ENCODE data around the gene MT2A.

MT2A gene

DNA sequence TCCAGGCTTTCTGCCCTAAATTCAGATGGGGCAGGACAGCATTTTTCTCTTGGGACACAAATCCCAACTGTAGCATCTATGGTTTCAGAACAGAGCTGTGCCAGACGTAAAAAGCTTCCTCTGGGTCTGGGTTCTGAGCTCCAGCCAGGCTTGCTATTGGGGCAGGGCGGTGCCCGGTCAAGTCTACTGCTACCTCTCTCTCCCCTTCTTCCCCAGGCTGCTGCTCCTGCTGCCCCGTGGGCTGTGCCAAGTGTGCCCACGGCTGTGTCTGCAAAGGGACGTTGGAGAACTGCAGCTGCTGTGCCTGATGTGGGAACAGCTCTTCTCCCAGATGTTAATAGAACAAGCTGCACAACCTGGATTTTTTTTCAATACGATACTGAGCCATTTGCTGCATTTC is 25.2 kb downstream of the MT2A start:
- in situ Hi-C loops (cut with MboI; ENCODE audit: low sequenced_read_pairs), result no loop called here

DNA sequence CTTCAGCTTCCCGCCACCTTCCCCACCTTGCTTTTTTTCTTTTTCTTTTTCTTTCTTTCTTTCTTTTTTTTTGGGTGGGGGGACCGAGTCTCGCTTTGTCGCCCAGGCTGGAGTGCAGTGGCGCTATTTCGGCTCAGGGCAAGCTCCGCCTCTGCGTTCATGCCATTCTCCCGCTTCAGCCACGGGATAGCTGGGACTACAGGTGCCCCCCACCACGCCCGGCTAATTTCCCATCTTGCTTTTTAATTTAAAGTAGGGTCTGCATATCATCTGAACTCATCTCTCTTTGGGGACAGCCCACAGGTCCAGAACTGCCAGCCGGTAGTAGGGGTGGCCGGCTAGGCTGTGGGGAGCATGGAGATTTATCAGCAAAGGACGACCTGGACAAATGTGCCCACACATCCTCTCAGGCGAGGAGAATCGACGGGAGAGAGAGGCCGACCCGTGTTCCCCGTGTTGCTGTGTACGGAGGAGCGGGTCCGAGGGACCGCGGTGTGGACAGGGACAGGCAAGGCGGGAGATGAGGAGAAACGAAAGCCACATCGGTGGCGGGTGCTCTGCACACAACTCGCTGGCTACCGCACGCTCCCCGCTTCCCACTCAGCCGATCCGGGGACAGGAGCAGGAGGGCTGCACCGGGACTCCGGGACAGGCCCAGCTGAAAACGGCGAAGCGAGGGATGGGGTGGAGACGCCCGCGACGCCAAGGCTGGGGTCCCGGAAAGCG is 26.5 kb downstream of the MT2A start:
- in situ Hi-C loops (cut with MboI; ENCODE audit: low sequenced_read_pairs), result no loop called here

DNA sequence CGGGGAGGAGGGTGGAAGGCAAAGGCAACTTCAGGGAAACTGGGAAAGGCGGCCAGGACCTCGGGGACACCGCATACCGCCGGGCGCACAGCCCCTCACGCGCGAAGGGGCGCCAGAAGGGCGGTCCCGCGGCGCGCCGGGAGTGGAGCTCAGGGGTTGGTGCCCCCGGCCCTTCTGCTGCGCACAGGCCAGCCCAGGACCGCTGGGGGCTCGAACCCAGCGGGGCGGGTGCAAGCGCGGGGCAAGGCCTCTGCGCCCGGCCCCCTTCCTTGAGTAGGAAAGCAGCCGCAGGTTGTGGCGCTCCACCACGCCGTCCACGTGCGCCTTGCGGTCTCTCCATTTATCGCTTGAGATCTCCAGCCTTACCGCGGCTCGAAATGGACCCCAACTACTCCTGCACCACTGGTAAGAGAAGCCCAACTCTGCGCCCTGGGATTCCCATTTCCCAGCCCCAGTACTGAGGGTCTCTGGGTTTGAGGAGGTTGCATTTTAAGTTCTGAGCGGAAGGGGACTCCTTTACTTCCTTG is 27.1 kb downstream of the MT2A start:
- in situ Hi-C loops (cut with MboI; ENCODE audit: low sequenced_read_pairs), result no loop called here

DNA sequence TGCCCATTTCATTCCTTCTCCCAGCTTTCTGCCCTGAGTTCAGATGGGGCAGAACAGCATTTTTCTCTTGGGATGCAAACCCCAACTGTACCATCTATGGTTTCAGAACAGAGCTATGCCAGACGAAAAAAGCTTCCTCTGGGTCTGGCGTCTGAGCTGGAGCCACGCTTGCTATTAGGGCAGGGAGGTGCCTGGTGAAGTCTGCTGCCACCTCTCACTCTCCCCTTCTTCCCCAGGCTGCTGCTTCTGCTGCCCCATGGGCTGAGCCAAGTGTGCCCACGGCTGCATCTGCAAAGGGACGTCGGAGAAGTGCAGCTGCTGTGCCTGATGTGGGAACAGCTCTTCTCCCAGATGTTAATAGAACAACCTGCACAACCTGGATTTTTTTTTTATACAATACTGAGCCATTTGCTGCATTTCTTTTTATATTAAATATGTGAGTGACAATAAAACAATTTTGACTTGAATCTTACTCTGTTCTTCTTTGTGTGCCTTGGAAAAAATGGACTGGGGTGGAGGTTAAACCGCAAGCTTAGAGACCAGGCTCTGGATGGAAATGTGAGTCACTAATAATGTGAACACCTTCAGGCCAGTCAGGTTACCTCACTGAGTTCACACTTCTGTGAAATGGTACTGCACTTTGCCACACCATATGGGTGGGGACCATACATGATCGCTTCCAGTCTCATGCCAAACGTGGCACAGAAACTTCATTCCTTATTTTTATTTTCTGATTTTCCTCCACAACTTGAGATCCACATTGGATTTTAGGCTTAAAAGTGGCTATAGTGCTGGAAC is 28.4 kb downstream of the MT2A start:
- in situ Hi-C loops (cut with MboI; ENCODE audit: low sequenced_read_pairs), result no loop called here

DNA sequence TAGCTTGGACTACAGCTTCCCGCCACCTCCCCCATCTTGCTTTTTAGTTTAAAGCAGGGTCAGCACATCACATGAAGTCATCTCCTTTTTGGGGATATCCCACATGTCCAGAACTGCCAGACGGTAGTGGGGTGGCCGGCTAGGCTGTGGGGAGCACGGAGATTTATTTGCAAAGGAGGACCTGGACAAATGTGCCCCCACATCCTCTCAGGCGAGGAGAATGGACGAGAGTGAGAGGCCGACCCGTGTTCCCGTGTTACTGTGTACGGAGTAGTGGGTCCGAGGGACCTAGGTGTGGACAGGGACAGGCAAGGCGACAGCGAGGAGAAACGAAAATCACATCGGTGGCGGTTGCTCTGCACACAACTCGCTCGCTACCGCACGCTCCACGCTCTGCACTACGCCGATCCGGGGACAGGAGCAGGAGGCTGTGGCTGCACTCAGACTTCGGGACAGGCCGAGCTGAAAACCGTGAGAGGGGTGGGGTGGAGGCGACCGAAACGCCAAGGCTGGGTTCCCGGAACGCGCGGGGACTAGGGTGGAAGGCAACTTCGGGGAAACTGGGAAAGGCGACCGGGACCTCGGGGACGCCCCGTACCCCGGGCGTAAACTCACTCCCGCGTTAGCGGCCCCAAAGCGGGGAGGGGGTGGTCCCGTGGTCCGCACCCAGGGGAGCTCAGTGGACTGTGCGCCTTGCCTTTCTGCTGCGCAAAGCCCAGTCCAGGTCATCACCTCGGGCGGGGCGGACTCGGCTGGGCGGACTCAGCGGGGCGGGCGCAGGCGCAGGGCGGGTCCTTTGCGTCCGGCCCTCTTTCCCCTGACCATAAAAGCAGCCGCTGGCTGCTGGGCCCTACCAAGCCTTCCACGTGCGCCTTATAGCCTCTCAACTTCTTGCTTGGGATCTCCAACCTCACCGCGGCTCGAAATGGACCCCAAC is 29.7 kb downstream of the MT2A start, which contains the start of gene MT1A:
Gene MT1A, plus strand, starts transcription at position 853 of the 937 bp plus-strand sequence. Its CDS starts 73 bp downstream, at position 926.
- in situ Hi-C loops (cut with MboI; ENCODE audit: low sequenced_read_pairs), result no loop called here

DNA sequence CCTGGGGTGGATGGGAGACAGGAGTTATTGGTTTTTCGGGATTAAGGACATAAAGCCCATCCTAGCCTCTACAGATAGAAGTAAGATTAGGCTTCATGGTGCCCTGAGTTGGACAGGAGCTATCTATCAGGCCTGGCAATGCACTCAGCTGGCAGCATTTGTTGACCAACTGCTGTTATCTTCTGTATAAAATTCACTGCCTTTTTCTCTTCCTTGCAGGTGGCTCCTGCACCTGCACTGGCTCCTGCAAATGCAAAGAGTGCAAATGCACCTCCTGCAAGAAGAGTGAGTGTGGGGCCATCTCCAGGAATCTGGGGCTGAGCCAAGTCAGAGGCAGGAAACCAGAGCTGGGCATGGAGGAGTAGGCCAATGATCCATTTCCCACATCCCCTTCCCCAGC is 30.7 kb downstream of the MT2A start:
- in situ Hi-C loops (cut with MboI; ENCODE audit: low sequenced_read_pairs), result no loop called here

DNA sequence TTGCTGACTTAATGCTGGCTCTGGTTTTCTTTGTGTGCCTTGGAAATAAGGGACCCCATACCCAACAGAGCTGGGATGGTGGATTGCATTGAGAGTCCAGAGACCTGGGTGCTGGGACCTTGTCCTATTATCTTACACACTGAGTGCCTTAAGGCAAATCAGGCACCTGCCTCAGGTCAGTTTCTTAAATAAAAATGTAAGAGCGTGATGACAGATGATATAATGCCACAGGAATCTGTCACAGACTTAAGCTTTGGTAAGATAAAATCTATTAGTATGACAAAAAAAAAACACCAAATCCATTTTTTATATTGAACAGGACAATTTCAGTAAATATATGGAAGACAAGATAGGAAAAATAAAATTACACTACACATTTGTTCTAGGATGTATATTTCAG is 31.7 kb downstream of the MT2A start:
- in situ Hi-C loops (cut with MboI; ENCODE audit: low sequenced_read_pairs), result no loop called here

DNA sequence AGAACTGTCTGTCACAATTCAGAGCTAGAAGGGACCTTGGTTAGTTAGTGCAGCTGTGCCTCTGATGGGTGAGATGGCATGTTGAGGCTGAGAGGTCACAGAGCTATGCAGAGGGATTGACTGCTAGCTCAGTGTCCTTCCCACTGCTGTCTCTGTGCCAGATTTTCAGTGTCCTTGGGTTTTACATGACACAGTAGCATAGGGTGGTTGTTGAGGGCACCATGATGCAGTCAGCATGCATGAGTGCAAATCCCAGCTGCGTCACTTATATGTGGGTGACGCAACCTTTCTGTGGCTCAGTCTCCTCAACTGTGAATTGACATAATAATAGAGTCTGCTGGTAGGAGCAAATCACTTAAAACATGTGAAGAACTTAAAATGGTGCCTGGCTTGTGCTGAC is 32.8 kb downstream of the MT2A start:
- in situ Hi-C loops (cut with MboI; ENCODE audit: low sequenced_read_pairs), result no loop called here

DNA sequence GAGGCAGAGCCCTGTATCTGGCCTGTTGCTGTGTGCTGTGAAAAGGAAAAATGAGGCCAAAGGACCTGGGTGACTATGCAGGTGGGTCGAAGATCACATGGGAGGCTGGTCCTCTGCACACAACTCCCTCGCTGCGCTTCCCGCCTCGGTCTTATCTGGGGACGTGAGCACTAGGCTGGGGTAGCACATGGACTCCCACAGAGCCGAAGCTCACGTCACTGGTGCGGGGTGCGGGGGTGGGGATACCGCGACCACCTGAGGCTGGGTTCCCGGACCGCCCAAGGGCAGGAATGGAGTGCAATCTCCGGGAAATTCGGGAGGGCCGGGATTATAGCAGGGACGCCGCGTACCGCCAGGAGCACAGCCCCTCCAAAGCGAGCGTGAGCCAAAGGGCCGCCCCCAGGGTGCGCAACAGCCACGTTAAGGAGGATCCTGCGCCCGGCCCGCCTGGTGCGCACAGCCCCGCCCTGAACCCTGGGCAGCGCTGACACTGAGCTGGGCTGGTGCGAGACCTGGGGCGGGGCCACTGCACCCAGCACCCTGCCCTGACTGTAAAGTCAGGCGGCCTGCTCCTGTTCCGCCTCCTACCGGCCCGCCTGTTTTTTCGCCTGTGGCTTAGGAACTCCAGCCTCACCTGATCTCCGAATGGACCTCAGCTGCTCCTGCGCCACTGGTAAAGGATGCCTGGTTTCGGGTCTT is 34.8 kb downstream of the MT2A start:
- in situ Hi-C loops (cut with MboI; ENCODE audit: low sequenced_read_pairs), result no loop called here

DNA sequence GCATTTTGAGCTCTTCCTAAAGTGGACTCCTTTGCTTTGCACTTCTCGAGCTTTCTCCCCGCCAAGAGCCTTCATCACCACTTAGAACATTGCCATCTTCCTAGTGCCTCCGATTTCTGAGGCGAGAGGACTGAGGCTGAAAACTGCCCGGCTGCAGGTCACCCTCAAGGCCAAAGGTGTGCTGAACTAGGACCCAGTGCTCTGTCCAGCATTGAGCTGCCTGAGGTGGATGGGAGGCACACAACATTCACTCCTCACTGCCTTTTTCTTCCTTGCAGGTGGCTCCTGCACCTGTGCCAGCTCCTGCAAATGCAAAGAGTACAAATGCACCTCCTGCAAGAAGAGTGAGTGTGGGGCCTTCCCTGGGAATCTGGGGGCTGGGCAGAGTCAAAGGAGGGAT is 35.4 kb downstream of the MT2A start:
- in situ Hi-C loops (cut with MboI; ENCODE audit: low sequenced_read_pairs), result no loop called here

DNA sequence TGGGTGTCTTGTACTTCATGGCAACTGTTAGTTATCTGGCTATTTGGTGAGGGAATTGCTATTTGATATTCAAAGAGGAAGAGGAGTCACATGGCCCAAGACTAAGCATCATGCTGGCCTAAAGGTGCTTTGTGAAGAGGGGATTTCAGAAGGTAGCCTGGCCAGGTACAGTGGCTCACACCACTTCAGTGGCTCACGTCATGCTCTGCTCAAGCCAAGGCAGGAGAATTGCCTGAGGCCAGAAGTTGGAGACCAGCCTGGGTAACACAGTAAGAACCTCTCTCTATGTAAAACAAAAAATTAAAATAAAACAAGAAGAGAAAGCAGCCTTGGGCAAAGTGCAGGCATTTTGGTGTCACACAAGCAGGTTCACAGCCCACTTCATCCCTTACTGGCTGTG is 36.9 kb downstream of the MT2A start:
- in situ Hi-C loops (cut with MboI; ENCODE audit: low sequenced_read_pairs), result no loop called here

DNA sequence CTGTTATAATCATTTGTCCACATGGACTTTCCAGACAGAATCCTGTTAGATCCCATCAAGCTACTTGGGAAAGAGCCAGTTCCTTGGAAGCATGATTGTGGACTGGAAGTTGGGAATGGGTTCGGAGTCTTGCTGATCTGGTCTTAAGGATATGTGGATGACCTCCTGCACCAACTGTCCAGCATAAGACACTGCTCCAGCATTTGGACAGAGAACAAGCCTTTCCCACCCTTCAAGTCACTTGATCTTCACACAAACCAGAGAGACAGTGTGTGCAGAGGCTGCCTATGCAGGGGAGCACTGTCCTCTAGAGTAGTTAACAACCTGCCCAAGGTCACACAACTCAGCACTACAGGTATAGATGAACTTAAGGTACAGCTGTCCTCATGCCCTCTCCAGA is 37.5 kb downstream of the MT2A start:
- in situ Hi-C loops (cut with MboI; ENCODE audit: low sequenced_read_pairs), result no loop called here

DNA sequence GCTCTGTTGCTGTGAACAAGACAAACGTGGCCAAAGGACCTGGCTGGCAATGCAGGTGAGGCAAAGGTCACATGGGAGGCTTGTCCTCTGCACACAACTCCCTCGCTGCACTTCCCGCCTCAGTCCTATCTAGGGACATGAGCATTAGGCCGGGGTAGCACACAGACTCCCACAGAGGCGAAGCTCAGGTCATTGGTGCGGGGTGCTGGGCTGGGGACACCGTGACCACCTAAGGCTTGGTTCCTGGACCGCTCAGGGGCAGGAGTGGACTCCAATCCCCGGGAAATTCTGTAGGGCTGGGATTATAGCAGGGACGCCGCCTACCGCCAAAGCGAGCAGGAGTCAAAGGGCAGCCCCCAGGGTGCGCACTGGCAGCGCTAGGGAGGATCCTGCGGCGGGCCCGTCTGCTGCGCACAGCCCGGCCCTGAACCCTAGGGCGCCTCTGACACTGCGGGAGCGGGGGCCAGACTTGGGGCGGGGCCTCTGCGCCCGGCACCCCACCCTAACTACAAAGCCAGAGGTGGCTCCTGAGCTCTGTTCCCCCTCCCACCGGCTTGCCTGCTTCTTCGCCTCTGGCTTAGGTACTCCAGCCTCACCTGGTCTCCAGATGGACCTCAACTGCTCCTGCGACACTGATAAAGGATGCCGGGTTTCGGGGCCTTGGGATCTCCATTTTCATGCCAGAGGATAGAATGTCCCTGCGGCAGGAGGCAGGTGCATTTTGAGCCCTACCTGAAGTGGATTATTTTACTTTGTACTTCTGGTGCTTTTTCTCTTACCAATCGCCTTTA is 39.5 kb downstream of the MT2A start:
- in situ Hi-C loops (cut with MboI; ENCODE audit: low sequenced_read_pairs), result no loop called here

DNA sequence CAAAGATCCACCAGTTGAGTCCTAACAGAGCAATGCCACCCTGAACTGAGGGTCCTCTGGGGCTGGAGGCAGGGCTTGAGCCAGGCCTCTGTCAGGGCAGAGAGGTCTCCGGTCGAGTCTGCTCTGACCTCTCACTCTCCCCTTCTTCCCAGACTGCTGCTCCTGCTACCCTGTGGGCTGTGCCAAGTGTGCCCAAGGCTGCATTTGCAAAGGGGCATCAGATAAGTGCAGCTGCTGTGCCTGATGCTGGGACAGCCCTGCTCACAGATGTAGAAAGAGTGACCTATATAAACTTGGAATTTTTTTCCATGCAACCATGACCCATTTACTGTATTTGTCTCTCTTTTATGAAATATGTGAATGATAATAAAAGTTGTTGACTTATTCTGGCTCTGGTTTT is 40.9 kb downstream of the MT2A start:
- in situ Hi-C loops (cut with MboI; ENCODE audit: low sequenced_read_pairs), result no loop called here

DNA sequence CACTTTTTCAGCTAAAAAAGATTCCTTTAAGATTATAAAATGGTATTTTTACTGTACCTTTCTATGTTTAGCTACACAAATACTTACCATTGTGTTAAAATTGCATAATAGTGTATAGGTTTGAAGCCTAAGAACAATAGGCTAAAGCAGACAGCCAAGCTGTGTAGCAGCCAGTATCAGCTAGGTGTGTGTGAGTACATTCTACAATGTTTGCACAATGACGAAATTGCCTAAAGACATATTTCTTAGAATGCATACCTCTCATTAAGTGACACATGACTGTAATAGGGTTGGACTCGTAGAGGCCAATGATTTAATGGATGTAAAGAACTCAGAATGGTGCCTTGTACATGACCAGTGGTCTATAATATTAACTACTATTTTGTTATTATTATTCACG is 41.4 kb downstream of the MT2A start:
- in situ Hi-C loops (cut with MboI; ENCODE audit: low sequenced_read_pairs), result no loop called here

DNA sequence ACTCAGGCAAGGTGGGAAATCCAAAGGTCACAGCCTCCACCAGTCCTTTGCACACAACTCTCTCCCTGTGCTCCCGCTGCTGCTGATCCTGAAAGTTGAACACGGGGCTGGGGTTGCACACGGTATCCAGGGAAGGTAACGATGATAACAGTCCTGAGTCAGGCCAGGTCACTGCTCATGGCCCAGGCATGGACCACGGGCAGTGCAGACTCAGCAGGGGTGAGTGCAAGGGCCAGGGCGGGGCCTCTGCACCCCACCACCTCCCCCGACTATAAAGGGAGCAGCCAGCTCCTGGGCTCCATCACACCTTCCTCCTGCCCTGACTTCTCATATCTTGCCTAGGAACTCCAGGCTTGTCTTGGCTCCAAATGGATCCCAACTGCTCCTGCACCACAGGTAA is 43.2 kb downstream of the MT2A start, which contains the start of gene MT1B:
Gene MT1B, plus strand, starts transcription at position 301 of the 400 bp plus-strand sequence. Its CDS starts 68 bp downstream, at position 369.
- in situ Hi-C loops (cut with MboI; ENCODE audit: low sequenced_read_pairs), result no loop called here

DNA sequence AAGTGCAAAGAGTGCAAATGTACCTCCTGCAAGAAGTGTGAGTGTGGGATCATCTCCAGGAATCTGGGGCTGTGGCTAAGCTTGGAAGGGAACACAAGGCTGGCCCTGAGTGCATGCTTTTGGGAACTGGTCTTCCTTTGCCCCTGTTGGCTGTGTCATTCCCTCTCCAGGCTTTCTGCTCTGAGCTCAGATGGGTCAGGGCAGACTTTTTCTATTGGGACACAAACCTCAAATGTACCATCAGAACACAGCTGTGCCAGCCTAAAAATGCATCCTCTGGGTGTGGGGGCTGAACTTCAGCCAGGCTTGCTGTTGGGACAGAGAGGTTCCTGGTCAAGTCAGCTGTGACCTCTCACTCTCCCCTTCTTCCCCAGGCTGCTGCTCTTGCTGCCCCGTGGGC is 44.2 kb downstream of the MT2A start:
- in situ Hi-C loops (cut with MboI; ENCODE audit: low sequenced_read_pairs), result no loop called here

DNA sequence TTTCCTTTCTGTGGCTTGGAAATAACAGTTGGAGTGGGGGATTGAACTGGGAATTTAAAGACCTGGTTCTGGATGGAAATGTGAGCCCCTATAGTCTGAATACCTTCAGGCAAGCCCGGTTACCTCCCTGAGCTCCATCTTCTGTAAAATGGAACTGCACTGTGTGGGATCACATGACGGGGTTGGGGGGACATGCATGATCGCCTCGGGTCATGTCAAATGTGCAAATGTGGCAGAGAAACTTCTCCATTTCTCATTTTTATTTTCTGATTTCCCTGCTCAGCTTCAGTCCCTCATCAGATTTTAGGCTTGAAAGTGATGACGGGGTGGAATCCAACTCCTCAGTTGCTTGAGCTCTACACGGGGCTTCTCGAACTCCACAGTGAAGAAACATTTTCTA is 44.8 kb downstream of the MT2A start:
- in situ Hi-C loops (cut with MboI; ENCODE audit: low sequenced_read_pairs), result no loop called here

DNA sequence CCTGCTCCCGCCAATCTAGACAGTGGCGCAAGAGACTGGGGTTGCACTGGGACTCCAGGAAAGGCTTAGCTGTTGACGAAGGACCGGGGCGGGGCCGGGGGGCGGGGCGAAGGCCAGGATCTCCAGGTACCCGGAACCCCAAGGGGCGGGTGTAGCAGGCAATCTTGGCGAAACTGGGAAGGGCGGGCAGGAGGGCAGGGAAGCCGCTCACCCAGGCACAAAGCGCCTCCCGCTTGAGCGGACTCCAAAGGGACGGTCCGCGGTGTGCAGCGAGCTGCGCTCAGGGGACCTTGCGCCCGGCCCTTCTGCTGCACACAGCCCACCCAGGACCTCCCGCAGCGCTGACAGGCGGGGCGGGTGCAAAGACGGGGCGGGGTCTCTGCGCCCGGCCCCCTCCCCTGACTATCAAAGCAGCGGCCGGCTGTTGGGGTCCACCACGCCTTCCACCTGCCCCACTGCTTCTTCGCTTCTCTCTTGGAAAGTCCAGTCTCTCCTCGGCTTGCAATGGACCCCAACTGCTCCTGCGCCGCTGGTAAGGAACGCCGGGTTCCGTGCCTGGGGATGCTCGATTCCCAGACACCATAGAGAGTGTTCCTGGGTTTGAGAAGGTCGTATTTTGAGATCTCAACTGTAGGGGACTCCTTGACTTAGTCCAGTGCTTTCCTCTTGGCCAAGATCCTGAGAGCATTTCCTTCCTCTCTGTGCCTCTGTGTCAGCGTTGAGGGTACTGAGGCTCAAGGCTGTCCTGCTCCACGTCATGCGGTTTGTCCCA is 49.4 kb downstream of the MT2A start, which contains the start of gene MT1F:
Gene MT1F, plus strand, starts transcription at position 405 of the 772 bp plus-strand sequence. Its CDS starts 100 bp downstream, at position 505.
- in situ Hi-C loops (cut with MboI; ENCODE audit: low sequenced_read_pairs), result no loop called here
